A549 treated with RU486 at 1 μM for 4 hours (cell line): Measurements from ENCODE around the gene TEAD1. TPM values are rescaled to one million over a fixed set of nuclear protein-coding genes. Genes with fewer than 3 reads are reported as not detected.

ENCODE experiments used
- total RNA-seq: library from RNA; stranded (reverse); fragments of 200-300 nt; extraction: Qiagen RNA extraction; gene quantifications from 5 replicates; pipeline ENCODE4 v1.2.3, GENCODE V29; 2022; ENCODE audit warnings: low read depth

TEAD1 gene
- 31.3 to 67.0 TPM (median 60.0 TPM) in 5 replicates for total RNA-seq

GRCh38 chr11:12673924-12674570 lies at the start of gene TEAD1:
Gene TEAD1, plus strand, starts transcription at chr11:12674421.

